Karpas-422 (cell line): Measurements from ENCODE around the gene CXCR6. TPM values are rescaled to one million over a fixed set of nuclear protein-coding genes. Genes with fewer than 3 reads are reported as not detected.

Source experiments
- DNase-seq: peaks from one replicate; pipeline ENCODE4 v3.0.0-alpha.2; 2015
- H2AFZ ChIP-seq: fragments of 200-600 bp; sonication (generic); 2 replicates; pipeline ENCODE4 v1.6.1; 2014; ENCODE audit warnings: antibody characterized with exemption, low read length, mixed read lengths
- H3K27ac ChIP-seq: fragments of 200-600 bp; sonication (generic); 2 replicates; pipeline ENCODE4 v1.5.1; 2014; ENCODE audit warnings: mild to moderate bottlenecking, low read length, moderate library complexity
- H3K27me3 ChIP-seq: fragments of 200-600 bp; sonication (generic); 2 replicates; pipeline ENCODE4 v1.6.1; 2014; ENCODE audit warnings: low read length, mixed read lengths
- H3K36me3 ChIP-seq: fragments of 200-600 bp; sonication (generic); 2 replicates; pipeline ENCODE4 v1.6.1; 2014; ENCODE audit warnings: low read length, mixed read lengths; ENCODE audit not compliant: insufficient read depth
- H3K4me1 ChIP-seq: fragments of 200-600 bp; sonication (generic); 2 replicates; pipeline ENCODE4 v1.6.1; 2014; ENCODE audit warnings: mild to moderate bottlenecking, low read length, mixed read lengths
- H3K4me2 ChIP-seq: fragments of 200-600 bp; sonication (generic); 2 replicates; pipeline ENCODE4 v1.6.1; 2014; ENCODE audit warnings: low read length, low read depth, mild to moderate bottlenecking; ENCODE audit not compliant: poor library complexity, severe bottlenecking
- H3K4me3 ChIP-seq: fragments of 200-600 bp; sonication (generic); 2 replicates; pipeline ENCODE4 v1.5.1; 2014; ENCODE audit warnings: mild to moderate bottlenecking, antibody characterized with exemption, low read length, mixed read lengths
- H3K79me2 ChIP-seq: fragments of 200-600 bp; sonication (generic); 2 replicates; pipeline ENCODE4 v1.6.1; 2014; ENCODE audit warnings: mild to moderate bottlenecking, low read length, mixed read lengths
- H3K9ac ChIP-seq: fragments of 200-600 bp; sonication (generic); 2 replicates; pipeline ENCODE4 v1.6.0; 2014; ENCODE audit warnings: low read length
- H3K9me2 ChIP-seq: fragments of 200-600 bp; sonication (generic), shearing (Covaris generic); replicated peaks from 2 replicates; pipeline ENCODE4 v1.6.0; 2014; ENCODE audit warnings: mild to moderate bottlenecking, low read length, moderate library complexity; ENCODE audit not compliant: insufficient read depth
- H3K9me3 ChIP-seq: fragments of 300-700, 200-600 bp; sonication (generic); 2 replicates; pipeline ENCODE4 v1.6.1; 2014; ENCODE audit warnings: low read length, mixed read lengths
- H4K20me1 ChIP-seq: fragments of 200-600 bp; sonication (generic); 2 replicates; pipeline ENCODE4 v1.6.1; 2014; ENCODE audit warnings: mild to moderate bottlenecking, antibody characterized with exemption, low read length, low read depth; ENCODE audit not compliant: insufficient read depth
- total RNA-seq: library from RNA; depleted of rRNA; stranded (reverse); fragments of >200 nt; shearing (Covaris generic); gene quantifications from 2 replicates; pipeline ENCODE4 v1.2.3, GENCODE V29; 2014; ENCODE audit warnings: low replicate concordance; rRNA removed

CXCR6 gene
- not detected in 2 replicates for total RNA-seq

GRCh38 chr3:45943207-45943846 lies at the start of gene CXCR6:
Gene CXCR6, plus strand, starts transcription at chr3:45943464. Its CDS starts 3,018 bp downstream, at chr3:45946482.
- Histone ChIP-seq H3K9me3 (no peaks in the 10 kb centered on the region), H2AFZ (no peak within 1 kb of the TSS), H3K27ac (no peak within 1 kb of the TSS), H3K27me3 (no peaks in the 10 kb centered on the region), H3K9ac (no peak within 1 kb of the TSS), H4K20me1 (no peaks in the 10 kb centered on the region), H3K4me1 (no peaks in the 10 kb centered on the region), H3K4me3 (no peak within 1 kb of the TSS), H3K36me3 (peaks cover 5% of the 10 kb centered on the region; the same call in 1 of the 2 replicates), H3K4me2 (no peak within 1 kb of the TSS), H3K79me2 (no peaks in the 10 kb centered on the region), H3K9me2 (no peaks in the 10 kb centered on the region)
- DNase-seq, result no peak

- Histone ChIP-seq H2AFZ (no peak overlapping the region), H3K9me3 (no peaks in the 10 kb centered on the region), H3K9me2 (no peaks in the 10 kb centered on the region), H3K4me2 (no peak overlapping the region), H3K4me1 (no peaks in the 10 kb centered on the region), H4K20me1 (no peaks in the 10 kb centered on the region), H3K9ac (no peak overlapping the region), H3K79me2 (no peaks in the 10 kb centered on the region), H3K27me3 (no peaks in the 10 kb centered on the region), H3K27ac (no peak overlapping the region), H3K4me3 (no peak overlapping the region), H3K36me3 (no peaks in the 10 kb centered on the region)
- DNase-seq, result no peak
Measured at GRCh38 chr3:45894015-45894414, 49.2 kb upstream of the CXCR6 start.

GRCh38 chr3:45895686-45896468 lies 47.4 kb upstream of the CXCR6 start:
- Histone ChIP-seq H3K4me1 (no peaks in the 10 kb centered on the region), H3K9me3 (no peaks in the 10 kb centered on the region), H3K9ac (no peak overlapping the region), H3K9me2 (no peaks in the 10 kb centered on the region), H2AFZ (no peak overlapping the region), H3K4me3 (no peak overlapping the region), H3K36me3 (no peaks in the 10 kb centered on the region), H3K27ac (no peak overlapping the region), H3K27me3 (no peaks in the 10 kb centered on the region), H4K20me1 (no peaks in the 10 kb centered on the region), H3K4me2 (no peak overlapping the region), H3K79me2 (no peaks in the 10 kb centered on the region)
- DNase-seq, result no peak

- no peaks in the 10 kb centered on the region for H4K20me1 ChIP-seq
- no peaks in the 10 kb centered on the region for H3K4me1 ChIP-seq
- H3K36me3 ChIP-seq, result no peaks in the 10 kb centered on the region
- no peaks in the 10 kb centered on the region for H3K9me3 ChIP-seq
- H3K4me2 ChIP-seq, result no peak overlapping the region
- no peak for DNase-seq
- H3K9ac ChIP-seq, result no peak overlapping the region
- H3K9me2 ChIP-seq, result no peaks in the 10 kb centered on the region
- no peaks in the 10 kb centered on the region for H3K27me3 ChIP-seq
- no peaks in the 10 kb centered on the region for H3K79me2 ChIP-seq
- H2AFZ ChIP-seq, result no peak overlapping the region
- H3K4me3 ChIP-seq, result no peak overlapping the region
- no peak overlapping the region for H3K27ac ChIP-seq
Measured at GRCh38 chr3:45896956-45897355, 46.3 kb upstream of the CXCR6 start.

- H3K4me2 ChIP-seq, result no peak overlapping the region
- no peaks in the 10 kb centered on the region for H3K79me2 ChIP-seq
- no peak overlapping the region for H3K4me3 ChIP-seq
- H3K27me3 ChIP-seq, result no peaks in the 10 kb centered on the region
- H3K4me1 ChIP-seq, result no peaks in the 10 kb centered on the region
- no peaks in the 10 kb centered on the region for H4K20me1 ChIP-seq
- H3K9me2 ChIP-seq, result no peaks in the 10 kb centered on the region
- H3K9ac ChIP-seq, result no peak overlapping the region
- H3K27ac ChIP-seq, result no peak overlapping the region
- no peaks in the 10 kb centered on the region for H3K36me3 ChIP-seq
- no peaks in the 10 kb centered on the region for H3K9me3 ChIP-seq
- DNase-seq, result no peak
- no peak overlapping the region for H2AFZ ChIP-seq
Measured at GRCh38 chr3:45904931-45905330, 38.3 kb upstream of the CXCR6 start.

- Histone ChIP-seq H3K9ac (no peak overlapping the region), H3K9me3 (no peaks in the 10 kb centered on the region), H3K9me2 (no peaks in the 10 kb centered on the region), H3K36me3 (no peaks in the 10 kb centered on the region), H3K79me2 (no peaks in the 10 kb centered on the region), H2AFZ (no peak overlapping the region), H4K20me1 (no peaks in the 10 kb centered on the region), H3K4me3 (no peak overlapping the region), H3K27ac (no peak overlapping the region), H3K4me1 (no peaks in the 10 kb centered on the region), H3K4me2 (no peak overlapping the region), H3K27me3 (no peaks in the 10 kb centered on the region)
- DNase-seq, result no peak
Measured at GRCh38 chr3:45905755-45906154, 37.5 kb upstream of the CXCR6 start.

GRCh38 chr3:45906681-45907407 lies 36.4 kb upstream of the CXCR6 start:
- Histone ChIP-seq H2AFZ (no peak overlapping the region), H3K4me1 (no peaks in the 10 kb centered on the region), H3K4me2 (no peak overlapping the region), H4K20me1 (no peaks in the 10 kb centered on the region), H3K79me2 (no peaks in the 10 kb centered on the region), H3K36me3 (no peaks in the 10 kb centered on the region), H3K9me3 (no peaks in the 10 kb centered on the region), H3K27ac (no peak overlapping the region), H3K9ac (no peak overlapping the region), H3K27me3 (no peaks in the 10 kb centered on the region), H3K9me2 (no peaks in the 10 kb centered on the region), H3K4me3 (no peak overlapping the region)
- peak; percentile 56 for DNase-seq
